Glutamatergic neuron (in vitro differentiated cells): ENCODE results near the gene PTPN5. TPM values are rescaled to one million over a fixed set of nuclear protein-coding genes. Genes with fewer than 3 reads are reported as not detected.
"Not testable (repeated sequence)": the region's sequence is repeated elsewhere in the genome, so short reads cannot be mapped to it uniquely, and the experiment has no call there.

ENCODE experiments used
- DNase-seq: peaks from one replicate; pipeline ENCODE4 v3.0.0; 2022
- H3K27ac Mint-ChIP-seq: one replicate; pipeline ENCODE4 v1.8.0; 2020; ENCODE audit warnings: mild to moderate bottlenecking, mixed read lengths, inconsistent platforms; ENCODE audit not compliant: unreplicated experiment
- H3K27me3 Mint-ChIP-seq: one replicate; pipeline ENCODE4 v1.8.0; 2020; ENCODE audit warnings: mild to moderate bottlenecking, moderate library complexity, mixed read lengths, inconsistent platforms; ENCODE audit not compliant: unreplicated experiment
- H3K36me3 Mint-ChIP-seq: one replicate; pipeline ENCODE4 v1.8.0; 2020; ENCODE audit warnings: mild to moderate bottlenecking, mixed read lengths, inconsistent platforms; ENCODE audit not compliant: unreplicated experiment
- H3K4me1 Mint-ChIP-seq: one replicate; pipeline ENCODE4 v1.8.0; 2020; ENCODE audit warnings: mild to moderate bottlenecking, low read depth, mixed read lengths, inconsistent platforms; ENCODE audit not compliant: unreplicated experiment
- H3K4me3 Mint-ChIP-seq: one replicate; pipeline ENCODE4 v1.8.0; 2020; ENCODE audit warnings: mild to moderate bottlenecking, mixed read lengths, inconsistent platforms; ENCODE audit not compliant: unreplicated experiment
- H3K9me3 Mint-ChIP-seq: one replicate; pipeline ENCODE4 v1.8.0; 2020; ENCODE audit warnings: mild to moderate bottlenecking, moderate library complexity, mixed read lengths, inconsistent platforms; ENCODE audit not compliant: unreplicated experiment
- CTCF ChIP-seq: fragments of 200-600 bp; sonication (generic); IDR thresholded peaks from one replicate; pipeline ENCODE4 v1.5.0; 2021; ENCODE audit not compliant: partially characterized antibody, unreplicated experiment
- total RNA-seq: library from RNA; stranded (reverse); fragmentation: NEBNext Ultra II Directional; extraction: Animal tissue kit (Norgen Biotek cat#: 25700); gene quantifications from one replicate; pipeline ENCODE4 v1.2.1, GENCODE V29; 2021; ENCODE audit not compliant: unreplicated experiment

PTPN5 gene
- total RNA-seq, 1 donor from 2014 or later, result 25.8 TPM

- no peak for DNase-seq
- H3K4me1 Mint-ChIP-seq, result no peaks in the 10 kb centered on the region
- H3K4me3 Mint-ChIP-seq, result no peak overlapping the region
- peaks cover under 1% of the 10 kb centered on the region for H3K9me3 Mint-ChIP-seq
- H3K27me3 Mint-ChIP-seq, result peaks cover 2% of the 10 kb centered on the region
- H3K36me3 Mint-ChIP-seq, result no peaks in the 10 kb centered on the region
- H3K27ac Mint-ChIP-seq, result no peak overlapping the region
- no peak for TF ChIP-seq CTCF
Measured at GRCh38 chr11:18692941-18693760, 98.4 kb downstream of the PTPN5 start.

GRCh38 chr11:18691467-18692140 is 100.0 kb downstream of the PTPN5 start:
- not testable (repeated sequence) for H3K9me3 Mint-ChIP-seq, H3K4me3 Mint-ChIP-seq, H3K4me1 Mint-ChIP-seq, H3K27me3 Mint-ChIP-seq, H3K36me3 Mint-ChIP-seq, DNase-seq, H3K27ac Mint-ChIP-seq

- Mint-ChIP-seq H3K27me3 (peaks cover 3% of the 10 kb centered on the region), H3K4me3 (no peak overlapping the region), H3K27ac (no peak overlapping the region), H3K4me1 (no peaks in the 10 kb centered on the region), H3K9me3 (no peaks in the 10 kb centered on the region), H3K36me3 (no peaks in the 10 kb centered on the region)
- TF ChIP-seq CTCF, result no peak
- no peak for DNase-seq
Measured at GRCh38 chr11:18684267-18684666, 107.3 kb downstream of the PTPN5 start.

GRCh38 chr11:18682466-18682865 is 109.1 kb downstream of the PTPN5 start:
- Mint-ChIP-seq H3K4me1 (no peaks in the 10 kb centered on the region), H3K27me3 (peaks cover 3% of the 10 kb centered on the region), H3K27ac (no peak overlapping the region), H3K9me3 (no peaks in the 10 kb centered on the region), H3K4me3 (no peak overlapping the region), H3K36me3 (no peaks in the 10 kb centered on the region)
- no peak for TF ChIP-seq CTCF
- DNase-seq, result no peak

GRCh38 chr11:18681949-18682348 is 109.6 kb downstream of the PTPN5 start:
- not testable (repeated sequence) for H3K4me1 Mint-ChIP-seq, DNase-seq, H3K9me3 Mint-ChIP-seq

More at GRCh38 chr11:18681949-18682348, 109.6 kb downstream of the PTPN5 start:
- H3K27me3 Mint-ChIP-seq, H3K27ac Mint-ChIP-seq, H3K4me3 Mint-ChIP-seq, H3K36me3 Mint-ChIP-seq: not testable (repeated sequence)

Other genes starting within 250 kb of the PTPN5 start
- gene UEVLD, start 203.1 kb downstream of the PTPN5 start, total RNA-seq, result 9.2 TPM
- 1.7 TPM for gene MISFA, start 192.0 kb downstream of the PTPN5 start, total RNA-seq
- gene SPTY2D1, start 157.5 kb downstream of the PTPN5 start, total RNA-seq, result 10.9 TPM
- gene TMEM86A, start 93.0 kb downstream of the PTPN5 start, total RNA-seq, result 5.4 TPM
- gene IGSF22, start 65.6 kb downstream of the PTPN5 start, total RNA-seq, result 1.1 TPM
- not detected for gene MRGPRX1, start 147.6 kb upstream of the PTPN5 start, total RNA-seq